ENCODE data around the gene MRPL49.

The MRPL49 gene

GRCh38 chr11:65128182-65129145 is 6.3 kb downstream of the MRPL49 start:
- no peak overlapping the region for H3K27ac ChIP-seq (ENCODE audit: insufficient read depth, low read length, poor library complexity, severe bottlenecking)
- H3K4me3 ChIP-seq (ENCODE audit: insufficient read depth, low read depth, low read length, poor library complexity, severe bottlenecking) = no peak overlapping the region
- H3K9me3 ChIP-seq (ENCODE audit: control insufficient read depth, low read length) = no peaks in the 10 kb centered on the region
- H3K36me3 ChIP-seq (ENCODE audit: control insufficient read depth, insufficient read depth, low read length) = peaks cover 89% of the 10 kb centered on the region
- DNase-seq = no peak
- peaks cover 9% of the 10 kb centered on the region for H3K4me1 ChIP-seq (ENCODE audit: control insufficient read depth, insufficient read depth, low read length, poor library complexity, severe bottlenecking)
- H3K27me3 ChIP-seq (replicated peaks; ENCODE audit: control insufficient read depth, insufficient read depth, low read length, poor library complexity, severe bottlenecking) = no peaks in the 10 kb centered on the region

GRCh38 chr11:65129649-65130441 is 7.7 kb downstream of the MRPL49 start:
- peaks cover 10% of the 10 kb centered on the region for H3K4me1 ChIP-seq (ENCODE audit: control insufficient read depth, insufficient read depth, low read length, poor library complexity, severe bottlenecking)
- H3K27me3 ChIP-seq (replicated peaks; ENCODE audit: control insufficient read depth, insufficient read depth, low read length, poor library complexity, severe bottlenecking) = no peaks in the 10 kb centered on the region
- peaks cover 80% of the 10 kb centered on the region for H3K36me3 ChIP-seq (ENCODE audit: control insufficient read depth, insufficient read depth, low read length)
- H3K9me3 ChIP-seq (ENCODE audit: control insufficient read depth, low read length) = no peaks in the 10 kb centered on the region
- no peak overlapping the region for H3K4me3 ChIP-seq (ENCODE audit: insufficient read depth, low read depth, low read length, poor library complexity, severe bottlenecking)
- H3K27ac ChIP-seq (ENCODE audit: insufficient read depth, low read length, poor library complexity, severe bottlenecking) = no peak overlapping the region
- DNase-seq = no peak

- H3K27me3 ChIP-seq (replicated peaks; ENCODE audit: control insufficient read depth, insufficient read depth, low read length, poor library complexity, severe bottlenecking) = no peaks in the 10 kb centered on the region
- no peak overlapping the region for H3K4me3 ChIP-seq (ENCODE audit: insufficient read depth, low read depth, low read length, poor library complexity, severe bottlenecking)
- no peak for DNase-seq
- H3K27ac ChIP-seq (ENCODE audit: insufficient read depth, low read length, poor library complexity, severe bottlenecking) = no peak overlapping the region
- peaks cover 17% of the 10 kb centered on the region for H3K4me1 ChIP-seq (ENCODE audit: control insufficient read depth, insufficient read depth, low read length, poor library complexity, severe bottlenecking)
- H3K36me3 ChIP-seq (ENCODE audit: control insufficient read depth, insufficient read depth, low read length) = peaks cover 71% of the 10 kb centered on the region
- no peaks in the 10 kb centered on the region for H3K9me3 ChIP-seq (ENCODE audit: control insufficient read depth, low read length)
These were observed 8.7 kb downstream of the MRPL49 start for GRCh38 chr11:65130631-65131416.

- no peak overlapping the region for H3K27ac ChIP-seq (ENCODE audit: insufficient read depth, low read length, poor library complexity, severe bottlenecking)
- no peak overlapping the region for H3K4me3 ChIP-seq (ENCODE audit: insufficient read depth, low read depth, low read length, poor library complexity, severe bottlenecking)
- no peaks in the 10 kb centered on the region for H3K9me3 ChIP-seq (ENCODE audit: control insufficient read depth, low read length)
- H3K27me3 ChIP-seq (replicated peaks; ENCODE audit: control insufficient read depth, insufficient read depth, low read length, poor library complexity, severe bottlenecking) = no peaks in the 10 kb centered on the region
- H3K36me3 ChIP-seq (ENCODE audit: control insufficient read depth, insufficient read depth, low read length) = peaks cover 66% of the 10 kb centered on the region
- H3K4me1 ChIP-seq (ENCODE audit: control insufficient read depth, insufficient read depth, low read length, poor library complexity, severe bottlenecking) = peaks cover 21% of the 10 kb centered on the region
- DNase-seq = no peak
These were observed 9.3 kb downstream of the MRPL49 start for GRCh38 chr11:65131417-65131776.

GRCh38 chr11:65131895-65132237 is 9.7 kb downstream of the MRPL49 start:
- peaks cover 61% of the 10 kb centered on the region for H3K36me3 ChIP-seq (ENCODE audit: control insufficient read depth, insufficient read depth, low read length)
- H3K4me1 ChIP-seq (ENCODE audit: control insufficient read depth, insufficient read depth, low read length, poor library complexity, severe bottlenecking) = peaks cover 21% of the 10 kb centered on the region
- no peak overlapping the region for H3K4me3 ChIP-seq (ENCODE audit: insufficient read depth, low read depth, low read length, poor library complexity, severe bottlenecking)
- no peak for DNase-seq
- H3K9me3 ChIP-seq (ENCODE audit: control insufficient read depth, low read length) = no peaks in the 10 kb centered on the region
- no peak overlapping the region for H3K27ac ChIP-seq (ENCODE audit: insufficient read depth, low read length, poor library complexity, severe bottlenecking)
- H3K27me3 ChIP-seq (replicated peaks; ENCODE audit: control insufficient read depth, insufficient read depth, low read length, poor library complexity, severe bottlenecking) = no peaks in the 10 kb centered on the region

GRCh38 chr11:65132238-65132987 is 10.3 kb downstream of the MRPL49 start:
- DNase-seq = no peak
- no peak overlapping the region for H3K27ac ChIP-seq (ENCODE audit: insufficient read depth, low read length, poor library complexity, severe bottlenecking)
- H3K27me3 ChIP-seq (replicated peaks; ENCODE audit: control insufficient read depth, insufficient read depth, low read length, poor library complexity, severe bottlenecking) = no peaks in the 10 kb centered on the region
- H3K36me3 ChIP-seq (ENCODE audit: control insufficient read depth, insufficient read depth, low read length) = peaks cover 56% of the 10 kb centered on the region
- H3K4me3 ChIP-seq (ENCODE audit: insufficient read depth, low read depth, low read length, poor library complexity, severe bottlenecking) = no peak overlapping the region
- H3K4me1 ChIP-seq (ENCODE audit: control insufficient read depth, insufficient read depth, low read length, poor library complexity, severe bottlenecking) = peaks cover 21% of the 10 kb centered on the region
- no peaks in the 10 kb centered on the region for H3K9me3 ChIP-seq (ENCODE audit: control insufficient read depth, low read length)

GRCh38 chr11:65132988-65133700 is 11.0 kb downstream of the MRPL49 start:
- peak overlapping the region; percentile 99 for H3K27ac ChIP-seq (ENCODE audit: insufficient read depth, low read length, poor library complexity, severe bottlenecking)
- H3K4me1 ChIP-seq (ENCODE audit: control insufficient read depth, insufficient read depth, low read length, poor library complexity, severe bottlenecking) = peaks cover 21% of the 10 kb centered on the region
- peak in 1 of 3 donors; percentile 49 for DNase-seq
- H3K4me3 ChIP-seq (ENCODE audit: insufficient read depth, low read depth, low read length, poor library complexity, severe bottlenecking) = peak overlapping the region; percentile 83
- H3K36me3 ChIP-seq (ENCODE audit: control insufficient read depth, insufficient read depth, low read length) = peaks cover 48% of the 10 kb centered on the region
- H3K9me3 ChIP-seq (ENCODE audit: control insufficient read depth, low read length) = no peaks in the 10 kb centered on the region
- H3K27me3 ChIP-seq (replicated peaks; ENCODE audit: control insufficient read depth, insufficient read depth, low read length, poor library complexity, severe bottlenecking) = no peaks in the 10 kb centered on the region

GRCh38 chr11:65133724-65134123 is 11.6 kb downstream of the MRPL49 start:
- H3K27ac ChIP-seq (ENCODE audit: insufficient read depth, low read length, poor library complexity, severe bottlenecking) = peak overlapping the region; percentile 99
- H3K36me3 ChIP-seq (ENCODE audit: control insufficient read depth, insufficient read depth, low read length) = peaks cover 43% of the 10 kb centered on the region
- H3K9me3 ChIP-seq (ENCODE audit: control insufficient read depth, low read length) = no peaks in the 10 kb centered on the region
- H3K27me3 ChIP-seq (replicated peaks; ENCODE audit: control insufficient read depth, insufficient read depth, low read length, poor library complexity, severe bottlenecking) = no peaks in the 10 kb centered on the region
- H3K4me1 ChIP-seq (ENCODE audit: control insufficient read depth, insufficient read depth, low read length, poor library complexity, severe bottlenecking) = peaks cover 21% of the 10 kb centered on the region
- H3K4me3 ChIP-seq (ENCODE audit: insufficient read depth, low read depth, low read length, poor library complexity, severe bottlenecking) = peak overlapping the region; percentile 83
- no peak for DNase-seq
